CD4-positive, alpha-beta T cell (primary cell): ENCODE results near the gene CIDEA. TPM values are rescaled to one million over a fixed set of nuclear protein-coding genes. Genes with fewer than 3 reads are reported as not detected.

Experiments used
- ATAC-seq: fragments of 200-7000 bp; cut with Tn5 transposase; one replicate; pipeline ENCODE4 v1.10.0; 2022; ENCODE audit warnings: mild to moderate bottlenecking; ENCODE audit not compliant: poor library complexity
- CTCF ChIA-PET: fragments of 350-600 bp; sonication (Branson Sonifier 250); formaldehyde crosslinking; loops from one replicate; lab custom pipeline; 2021; ENCODE audit warnings: antibody characterized with exemption, inconsistent platforms; lab: Charles Lee
- POLR2A ChIA-PET: fragments of 350-600 bp; sonication (Branson Sonifier 250); formaldehyde crosslinking; loops from one replicate; lab custom pipeline; 2021; ENCODE audit warnings: antibody characterized with exemption, inconsistent platforms; lab: Charles Lee
- DNase-seq, 14 experiments: peaks; one replicate each; pipeline ENCODE4 v3.0.0-alpha.2; 2013 to 2020; ENCODE audit warnings: mixed read lengths in 2 of 14
- H3K27ac ChIP-seq, 2 donors: one replicate each; pipeline versions ENCODE4 v1.5.1 to v1.7.0; 2013; ENCODE audit warnings: low read length in 2 of 2, low read depth in 1 of 2, mild to moderate bottlenecking in 1 of 2
- H3K27me3 ChIP-seq, 2 experiments: 1 replicate in 1 of 2; 2 replicates in 1 of 2; pipeline versions ENCODE4 v1.6.1 to v1.7.0; 2013; ENCODE audit warnings: low read length in 2 of 2, control low read depth in 1 of 2, mild to moderate bottlenecking in 1 of 2, moderate library complexity in 1 of 2; ENCODE audit not compliant: insufficient read depth in 2 of 2, control insufficient read depth in 1 of 2
- H3K36me3 ChIP-seq: one replicate; pipeline ENCODE4 v1.6.1; 2013; ENCODE audit warnings: low read length, control low read depth; ENCODE audit not compliant: insufficient read depth
- H3K4me1 ChIP-seq: one replicate; pipeline ENCODE4 v1.6.1; 2013; ENCODE audit warnings: low read length, control low read depth; ENCODE audit not compliant: insufficient read depth
- H3K4me3 ChIP-seq: one replicate; pipeline ENCODE4 v1.5.1; 2013; ENCODE audit warnings: mild to moderate bottlenecking, low read length, moderate library complexity
- H3K9me3 ChIP-seq, 2 experiments: 1 replicate in 1 of 2; 2 replicates in 1 of 2; pipeline versions ENCODE4 v1.6.1 to v1.7.0; 2013; ENCODE audit warnings: low read length in 2 of 2, mild to moderate bottlenecking in 2 of 2, control low read depth in 1 of 2, moderate library complexity in 1 of 2; ENCODE audit not compliant: control insufficient read depth in 1 of 2, insufficient read depth in 1 of 2
- H3K27ac Mint-ChIP-seq: one replicate; pipeline ENCODE4 v1.8.0; 2020; ENCODE audit warnings: mixed read lengths
- H3K27me3 Mint-ChIP-seq: one replicate; pipeline ENCODE4 v1.8.0; 2021; ENCODE audit warnings: mixed read lengths
- H3K36me3 Mint-ChIP-seq: one replicate; pipeline ENCODE4 v1.8.0; 2021; ENCODE audit warnings: low read depth, mixed read lengths
- H3K4me1 Mint-ChIP-seq: one replicate; pipeline ENCODE4 v1.8.0; 2021; ENCODE audit warnings: low read depth, mixed read lengths
- H3K4me3 Mint-ChIP-seq: one replicate; pipeline ENCODE4 v1.8.0; 2020; ENCODE audit warnings: mild to moderate bottlenecking, mixed read lengths
- H3K9me3 Mint-ChIP-seq: one replicate; pipeline ENCODE4 v1.8.0; 2020; ENCODE audit warnings: mixed read lengths
- CTCF ChIP-seq: fragments of 200-600 bp; IDR thresholded peaks from one replicate; pipeline ENCODE4 v1.8.0; 2022; ENCODE audit warnings: antibody characterized with exemption, mild to moderate bottlenecking
- intact Hi-C, 2 experiments: fragments of 100-400 bp; cut with DNase I in 1 of 2; cut with micrococcal nuclease in 1 of 2; formaldehyde crosslinking; loops; one replicate each; pipeline versions ENCODE4 v1.15.1 to v1.9.0; 2023 to 2025; cut with DNase I, micrococcal nuclease
- total RNA-seq, 174 experiments: library from RNA in 2 of 174; stranded (reverse) in 2 of 174; gene quantifications; one replicate each; pipeline ENCODE4 v1.2.3 and lab custom pipeline; 2021 to 2026

Gene CIDEA
- total RNA-seq, 2 experiments from 2014 or later: not detected

GRCh38 chr18:12326711-12327460, 72.7 kb downstream of the CIDEA start:
- H3K4me1 ChIP-seq: peaks cover 4% of the 10 kb centered on the region
- ChIA-PET CTCF (no interaction called here), POLR2A (no interaction called here)
- Mint-ChIP-seq H3K4me1 (no peaks in the 10 kb centered on the region), H3K4me3 (no peak overlapping the region), H3K27ac (no peak overlapping the region), H3K36me3 (peaks cover 57% of the 10 kb centered on the region), H3K9me3 (no peaks in the 10 kb centered on the region), H3K27me3 (no peaks in the 10 kb centered on the region)
- H3K9me3 ChIP-seq: peaks cover 0 to 9% of the 10 kb centered on the region in 2 experiments
- no peak for TF ChIP-seq CTCF
- no peak for ATAC-seq
- H3K36me3 ChIP-seq: peaks cover 43% of the 10 kb centered on the region
- H3K27me3 ChIP-seq: no peaks in the 10 kb centered on the region
- DNase-seq: no peak
- H3K27ac ChIP-seq: no peak overlapping the region
- H3K4me3 ChIP-seq: no peak overlapping the region
- intact Hi-C loops: loop anchor here in 1 of 2 experiments (5.0 kb wide), 1 partner anchor 605 kb away; no protein-coding TSS in a partner anchor

Other genes with a start within 250 kb of the CIDEA start
- gene ANKRD62, start 160.5 kb upstream of the CIDEA start, total RNA-seq: not detected
- under 1 TPM; 0.88 to 0.98 TPM for gene TUBB6, start 53.9 kb downstream of the CIDEA start, total RNA-seq
- gene AFG3L2, start 122.9 kb downstream of the CIDEA start, total RNA-seq: 10 to 100 TPM; 40.4 to 46.8 TPM
- under 1 TPM in 1 of 2 experiments, not detected in 1; 0.22 TPM for gene PRELID3A, start 153.6 kb downstream of the CIDEA start, total RNA-seq